ENCODE data around the gene ARHGEF19. TPM values are rescaled to one million over a fixed set of nuclear protein-coding genes. Genes with fewer than 3 reads are reported as not detected.

Gene ARHGEF19
- total RNA-seq, 1 experiment from 2014 or later: 21.1 TPM

DNA sequence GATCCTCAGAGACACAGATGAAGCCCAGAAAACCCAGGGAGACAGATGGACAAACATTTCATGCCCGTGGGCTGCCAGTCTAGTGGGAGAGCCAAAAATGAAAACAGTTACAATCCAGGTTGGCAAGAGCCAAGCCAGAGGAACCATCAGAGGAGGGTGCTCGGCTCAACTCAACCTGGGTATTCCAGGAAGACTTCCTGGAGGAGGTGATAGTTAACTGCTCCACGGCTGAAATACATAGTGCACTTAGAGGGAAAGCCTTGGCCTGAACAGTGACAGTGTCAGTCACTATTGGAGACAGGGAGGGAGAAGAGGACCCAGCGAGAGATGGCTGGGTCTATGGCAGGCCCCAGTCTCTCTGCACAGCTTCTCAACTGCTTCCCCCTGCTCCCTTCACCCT, 1.9 kb downstream of the ARHGEF19 start:
- H3K79me1 ChIP-seq (ENCODE audit: insufficient read depth, low read depth, low read length, poor library complexity, severe bottlenecking): peaks cover 2% of the 10 kb centered on the region
- no peak overlapping the region for H3K9ac ChIP-seq (ENCODE audit: extremely low read depth, insufficient read length, low read length)
- H4K91ac ChIP-seq (ENCODE audit: insufficient read length, low read depth, low read length): no peak overlapping the region
- H3K23me2 ChIP-seq (ENCODE audit: insufficient read length, low read depth, low read length, poor library complexity, severe bottlenecking): peaks cover 21% of the 10 kb centered on the region
- peaks cover 10% of the 10 kb centered on the region; the same call in 1 of the 2 replicates for H3K4me1 ChIP-seq (ENCODE audit: insufficient read depth, low read length)
- no peak for DNase-seq
- no peak overlapping the region for H2BK5ac ChIP-seq (ENCODE audit: insufficient read length, low read length)
- H2BK120ac ChIP-seq (ENCODE audit: low read depth, low read length, poor library complexity, severe bottlenecking): no peak overlapping the region
- no peaks in the 10 kb centered on the region for H3K9me3 Mint-ChIP-seq
- H4K5ac ChIP-seq (ENCODE audit: insufficient read length, low read depth, low read length): no peak overlapping the region
- H2BK20ac ChIP-seq (ENCODE audit: low read depth, low read length, poor library complexity, severe bottlenecking): no peak overlapping the region
- H3K27me3 ChIP-seq (ENCODE audit: insufficient read depth, low read length): no peaks in the 10 kb centered on the region
- no peak overlapping the region for H3K23ac ChIP-seq (ENCODE audit: insufficient read length, low read depth, low read length)
- no CpG with 5 or more reads among the region's 4 CpGs for WGBS (ENCODE audit: extremely low coverage, insufficient read length, low lambda C conversion rate)
- peak overlapping the region in 1 of 2 experiments; percentile 63; a peak in 2 of 5 replicates for H3K4me3 Mint-ChIP-seq
- H3K4me2 ChIP-seq (ENCODE audit: insufficient read depth, insufficient read length, low read length): no peak overlapping the region
- peaks cover 42 to 50% of the 10 kb centered on the region in 2 experiments for H3K4me1 Mint-ChIP-seq
- TF ChIP-seq, protein P1, sequence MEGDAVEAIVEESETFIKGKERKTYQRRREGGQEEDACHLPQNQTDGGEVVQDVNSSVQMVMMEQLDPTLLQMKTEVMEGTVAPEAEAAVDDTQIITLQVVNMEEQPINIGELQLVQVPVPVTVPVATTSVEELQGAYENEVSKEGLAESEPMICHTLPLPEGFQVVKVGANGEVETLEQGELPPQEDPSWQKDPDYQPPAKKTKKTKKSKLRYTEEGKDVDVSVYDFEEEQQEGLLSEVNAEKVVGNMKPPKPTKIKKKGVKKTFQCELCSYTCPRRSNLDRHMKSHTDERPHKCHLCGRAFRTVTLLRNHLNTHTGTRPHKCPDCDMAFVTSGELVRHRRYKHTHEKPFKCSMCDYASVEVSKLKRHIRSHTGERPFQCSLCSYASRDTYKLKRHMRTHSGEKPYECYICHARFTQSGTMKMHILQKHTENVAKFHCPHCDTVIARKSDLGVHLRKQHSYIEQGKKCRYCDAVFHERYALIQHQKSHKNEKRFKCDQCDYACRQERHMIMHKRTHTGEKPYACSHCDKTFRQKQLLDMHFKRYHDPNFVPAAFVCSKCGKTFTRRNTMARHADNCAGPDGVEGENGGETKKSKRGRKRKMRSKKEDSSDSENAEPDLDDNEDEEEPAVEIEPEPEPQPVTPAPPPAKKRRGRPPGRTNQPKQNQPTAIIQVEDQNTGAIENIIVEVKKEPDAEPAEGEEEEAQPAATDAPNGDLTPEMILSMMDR (conservative IDR thresholded peaks at IDR 0.05): no peak
- H3K4ac ChIP-seq (ENCODE audit: low read depth, low read length): no peak overlapping the region
- H4K20me1 ChIP-seq (ENCODE audit: control insufficient read depth, insufficient read depth, insufficient read length): no peaks in the 10 kb centered on the region
- no peaks in the 10 kb centered on the region; a peak in 1 of 7 replicates for H3K36me3 Mint-ChIP-seq (ENCODE audit: insufficient read depth in 1 of 3, low read depth in 3 of 3)
- no peak overlapping the region for H3K56ac ChIP-seq (ENCODE audit: insufficient read length, low read depth, low read length)
- H2BK15ac ChIP-seq (ENCODE audit: low read depth, low read length): no peak overlapping the region
- H2AK5ac ChIP-seq (ENCODE audit: insufficient read length, low read length): no peak overlapping the region
- H3K79me2 ChIP-seq (ENCODE audit: insufficient read depth, low read length): no peaks in the 10 kb centered on the region; the same call in 1 of the 2 replicates
- H2AFZ ChIP-seq (ENCODE audit: low read length): no peak overlapping the region
- no peaks in the 10 kb centered on the region for H3K27me3 Mint-ChIP-seq (ENCODE audit: low read depth)
- H3K18ac ChIP-seq (ENCODE audit: insufficient read length, low read depth, low read length): no peak overlapping the region
- no peak overlapping the region for H3T11ph ChIP-seq (ENCODE audit: low read length)
- H3K9me3 ChIP-seq (ENCODE audit: control insufficient read depth, low read depth, low read length): no peaks in the 10 kb centered on the region
- H4K8ac ChIP-seq (replicated peaks; ENCODE audit: insufficient read length, low read depth, low read length): no peak overlapping the region
- H3K27ac Mint-ChIP-seq: peak overlapping the region in 1 of 3 experiments; percentile 41; a peak in 2 of 7 replicates
- H2BK12ac ChIP-seq (ENCODE audit: insufficient read length, low read depth, low read length): no peak overlapping the region
- no peak overlapping the region for H3K27ac ChIP-seq (ENCODE audit: insufficient read length, low read depth, low read length)
- no peak overlapping the region for H3K14ac ChIP-seq (ENCODE audit: insufficient read depth, low read length)
